GM10248 (cell line): ENCODE results near the gene FBLN2.

Source experiments
- CTCF ChIA-PET: fragments of 300-600 bp; sonication (Branson Sonifier 250); formaldehyde crosslinking; extraction: SDS; loops from one replicate; lab custom pipeline; 2021; ENCODE audit warnings: antibody characterized with exemption; lab: Yijun Ruan, JAX
- POLR2A ChIA-PET: fragments of 350-650 bp; sonication (Branson Sonifier 250); formaldehyde crosslinking; extraction: SDS; loops from one replicate; lab custom pipeline; 2020; ENCODE audit warnings: antibody characterized with exemption; lab: Yijun Ruan, JAX
- DNase-seq: peaks from one replicate; pipeline ENCODE4 v3.0.0; 2012; ENCODE audit errors: extremely low spot score
- CTCF ChIP-seq: IDR thresholded peaks from 2 replicates; pipeline ENCODE4 v1.5.1; 2012; ENCODE audit warnings: mild to moderate bottlenecking, low read depth; ENCODE audit errors: extremely low read depth, missing control alignments, control extremely low read depth

FBLN2 gene

GRCh38 chr3:13617097-13617738 is 68.3 kb downstream of the FBLN2 start:
- ChIA-PET CTCF (no interaction called here), POLR2A (no interaction called here)
- no peak for TF ChIP-seq CTCF
- DNase-seq, result no peak

- DNase-seq, result no peak
- ChIA-PET CTCF (no interaction called here), POLR2A (no interaction called here)
- TF ChIP-seq CTCF, result no peak
These were observed 69.1 kb downstream of the FBLN2 start for GRCh38 chr3:13617981-13618380.

- TF ChIP-seq CTCF, result no peak
- no peak for DNase-seq
- CTCF ChIA-PET, result no interaction called here
- POLR2A ChIA-PET, result no interaction called here
These were observed 69.9 kb downstream of the FBLN2 start for GRCh38 chr3:13618836-13619235.

GRCh38 chr3:13619661-13620230 is 70.8 kb downstream of the FBLN2 start:
- POLR2A ChIA-PET, result no interaction called here
- TF ChIP-seq CTCF, result no peak
- DNase-seq, result no peak
- CTCF ChIA-PET, result no interaction called here

GRCh38 chr3:13620281-13620680 is 71.4 kb downstream of the FBLN2 start:
- POLR2A ChIA-PET, result no interaction called here
- CTCF ChIA-PET, result no interaction called here
- DNase-seq, result no peak
- TF ChIP-seq CTCF, result no peak

- CTCF ChIA-PET, result interaction anchor here (2.8 kb wide), 1 partner anchor 28 kb away, joined by 15 read pairs; no protein-coding TSS in a partner anchor
- POLR2A ChIA-PET, result no interaction called here
- no peak for DNase-seq
- TF ChIP-seq CTCF, result no peak
These were observed 71.9 kb downstream of the FBLN2 start for GRCh38 chr3:13620776-13621365.
